CD4-positive, alpha-beta T cell treated with Interleukin-4 for 1 hour (primary cell): ENCODE results near the gene XIRP1.

ENCODE experiments used
- DNase-seq, 2 donors: peaks; one replicate each; pipeline ENCODE4 v3.0.0-alpha.2; 2020 to 2022

XIRP1 gene

DNA sequence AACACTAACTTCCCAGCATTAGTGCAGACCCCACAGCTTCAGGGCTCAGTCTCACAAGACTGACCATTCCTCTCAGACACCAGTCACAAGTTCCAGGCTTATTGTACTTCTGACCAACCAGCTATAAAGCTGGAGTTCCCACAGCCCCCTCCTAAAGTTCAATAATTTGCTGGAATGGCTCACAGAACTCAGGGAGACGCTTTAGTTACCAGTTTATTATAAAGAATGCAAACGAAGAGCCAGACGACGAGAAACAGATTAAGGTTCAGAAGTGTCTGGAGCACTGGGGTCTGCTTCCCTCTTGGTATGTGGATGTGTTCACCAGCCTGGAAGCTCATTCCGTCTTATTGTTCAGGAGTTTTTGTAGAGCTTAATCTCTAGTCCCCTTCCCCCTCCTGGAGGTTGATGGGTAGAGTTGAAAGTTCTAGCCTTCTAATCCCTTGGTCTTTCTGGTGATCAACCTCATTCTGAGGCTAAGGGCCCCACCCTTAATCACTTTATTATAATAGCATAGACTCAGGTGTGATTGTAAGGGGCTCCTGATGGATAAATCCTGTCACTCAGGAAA, 34.2 kb downstream of the XIRP1 start:
- DNase-seq, result no peak

DNA sequence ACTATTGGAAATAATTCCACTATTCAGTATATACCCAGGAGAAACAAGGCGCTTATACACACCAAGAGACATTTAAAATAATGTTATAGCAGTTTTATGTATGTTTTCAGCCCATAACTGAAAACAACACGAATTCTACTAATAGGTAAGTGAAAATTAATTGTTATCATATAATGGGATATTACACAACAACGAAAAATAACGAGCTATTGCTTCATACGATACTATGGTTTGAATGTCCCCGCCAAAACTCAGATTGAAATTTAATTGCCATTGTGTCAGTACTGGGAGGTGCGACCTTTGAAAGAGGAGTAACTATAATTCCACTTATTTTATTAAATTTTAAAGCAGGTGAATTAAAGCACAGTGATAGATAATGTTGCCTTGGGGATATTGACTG, 35.0 kb downstream of the XIRP1 start:
- no peak for DNase-seq

DNA sequence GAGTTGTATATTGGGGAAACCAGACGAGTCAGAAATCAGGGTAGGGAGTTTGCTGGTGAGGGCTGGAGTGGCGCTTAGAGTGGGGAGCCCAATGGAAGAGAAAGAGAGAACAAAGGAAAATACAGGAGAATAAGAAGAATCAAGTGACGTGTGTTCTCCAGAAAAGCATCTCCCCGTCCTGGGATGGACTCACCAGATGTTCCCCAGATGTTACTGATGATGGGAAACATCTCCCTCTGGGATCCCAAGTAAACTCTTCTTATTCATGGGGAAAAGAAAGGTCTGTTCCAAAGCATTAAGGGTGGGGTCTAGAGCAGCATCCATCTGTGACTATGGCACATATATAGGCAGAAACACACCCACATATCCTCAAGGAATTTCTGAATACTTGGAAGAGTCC, 36.0 kb downstream of the XIRP1 start:
- no peak for DNase-seq

DNA sequence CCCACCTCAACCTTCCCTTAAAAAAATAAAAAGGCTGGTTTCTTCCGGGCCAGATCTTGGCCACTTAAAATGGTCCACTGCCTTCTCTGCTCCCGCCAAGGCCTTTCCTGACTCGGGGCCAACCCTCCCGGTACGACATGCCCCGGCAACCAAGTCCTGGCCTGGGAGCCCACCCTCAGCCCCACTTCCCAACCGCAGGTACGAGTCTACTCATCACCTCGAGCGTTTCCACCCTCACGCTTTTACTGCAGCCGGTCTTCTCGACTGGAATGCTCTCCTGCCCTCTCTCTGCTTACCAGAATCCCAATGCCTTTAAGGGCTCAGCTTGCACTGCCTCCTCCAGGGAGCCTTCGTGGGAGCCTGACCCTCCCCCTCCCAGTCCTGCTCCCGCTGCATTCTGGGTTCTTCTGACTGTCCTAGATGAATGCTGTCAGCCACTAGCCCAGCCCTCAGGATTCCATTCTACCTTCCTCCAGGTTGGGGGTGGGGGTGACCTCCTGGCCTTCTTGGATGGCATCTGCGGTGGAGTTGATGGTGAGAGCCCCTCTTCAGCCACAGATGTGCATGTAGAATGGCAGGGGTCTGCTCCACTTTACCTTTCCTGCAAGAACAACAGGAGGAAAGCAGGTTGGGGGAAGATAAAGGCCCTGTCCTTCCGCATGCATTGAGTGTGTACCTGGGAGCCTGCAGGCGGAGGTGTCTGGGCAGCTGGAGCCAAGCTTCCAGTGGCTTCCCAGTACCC, 37.9 kb downstream of the XIRP1 start:
- DNase-seq, result no peak

DNA sequence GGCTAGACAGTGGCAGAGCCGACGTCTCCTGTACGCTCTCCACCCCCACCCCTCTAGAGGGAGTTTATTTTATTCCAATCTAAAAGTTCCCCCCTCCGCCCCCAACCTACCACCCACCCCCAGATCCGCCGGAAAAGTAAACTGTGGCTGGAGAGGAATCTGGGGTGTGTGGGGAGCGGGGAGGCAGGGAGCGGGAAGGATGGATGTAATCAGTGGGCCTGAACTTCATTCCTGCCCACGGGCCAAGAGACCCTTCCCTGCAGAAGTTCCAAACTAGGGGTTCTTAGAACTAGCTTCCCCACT, 38.5 kb downstream of the XIRP1 start:
- no peak for DNase-seq

DNA sequence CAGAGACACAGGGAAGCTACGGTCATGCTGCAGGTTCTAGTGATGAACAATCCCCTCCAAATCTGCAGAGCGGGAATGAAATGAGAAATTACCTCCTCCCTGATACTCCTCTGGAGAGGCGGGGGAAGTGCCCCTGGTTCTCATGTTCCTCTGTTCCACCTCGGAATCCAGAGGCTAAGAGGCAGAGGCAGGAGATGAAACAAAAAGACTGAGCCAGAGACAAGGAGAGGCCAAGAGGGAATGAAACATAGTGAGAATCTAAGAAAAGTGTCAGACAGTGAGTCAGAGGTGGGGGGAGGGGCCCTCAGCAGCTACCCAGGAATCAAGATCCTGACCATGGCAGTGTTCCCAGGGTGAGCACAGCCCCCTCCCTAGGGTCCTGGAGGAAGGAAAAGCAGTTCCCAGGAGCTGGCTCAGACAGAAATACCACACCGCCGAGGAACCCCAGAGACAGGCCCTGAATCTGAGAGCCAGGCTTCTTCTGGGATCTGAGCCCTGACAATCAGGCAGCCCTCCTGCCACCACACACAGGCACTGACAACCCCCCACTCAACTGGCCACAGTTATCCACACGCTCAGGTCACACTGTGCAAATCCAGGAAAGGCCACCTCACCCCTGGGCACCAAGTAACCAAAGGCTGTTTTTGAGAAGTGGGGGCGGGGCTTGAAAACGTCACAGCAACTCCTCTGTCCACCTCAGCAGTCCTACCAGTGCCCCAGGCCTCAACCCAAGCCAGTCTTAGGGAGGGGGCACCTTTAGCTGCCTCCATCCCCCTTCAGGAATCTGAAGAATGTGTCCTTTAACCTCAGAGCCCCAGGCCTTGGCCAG, 41.4 kb downstream of the XIRP1 start:
- DNase-seq, result peak; percentile 63 to 66

DNA sequence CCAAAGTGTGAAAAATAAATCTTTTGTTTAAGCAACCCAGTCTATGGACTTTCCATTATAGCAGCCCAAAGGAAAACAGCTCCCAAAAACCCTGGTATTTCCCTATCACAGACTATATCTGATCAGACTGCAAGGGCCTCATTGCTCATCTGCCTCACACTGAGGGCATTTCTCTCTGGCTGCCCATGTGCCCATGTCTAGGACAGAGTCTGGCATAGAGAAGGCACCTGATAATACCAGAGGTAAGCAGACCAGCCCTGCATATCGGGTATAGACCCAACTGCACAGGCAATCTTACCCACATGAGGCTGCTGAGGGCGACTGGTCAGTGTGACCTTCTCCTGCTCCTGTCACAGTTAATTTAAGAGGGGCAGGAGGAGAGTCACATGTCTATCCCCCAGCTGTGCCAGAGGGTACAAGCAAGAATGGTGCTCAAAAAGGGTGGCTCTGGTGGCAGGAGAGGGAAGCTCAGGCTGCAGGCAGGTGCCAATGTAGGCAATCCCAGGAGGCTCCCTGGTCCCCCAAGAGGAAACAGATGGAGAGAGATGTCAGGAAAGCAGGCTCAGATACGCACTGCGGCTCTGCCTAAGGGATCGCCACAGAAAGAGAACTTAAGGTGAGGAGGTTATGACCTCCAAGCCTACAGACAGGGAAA, 42.1 kb downstream of the XIRP1 start:
- no peak for DNase-seq

DNA sequence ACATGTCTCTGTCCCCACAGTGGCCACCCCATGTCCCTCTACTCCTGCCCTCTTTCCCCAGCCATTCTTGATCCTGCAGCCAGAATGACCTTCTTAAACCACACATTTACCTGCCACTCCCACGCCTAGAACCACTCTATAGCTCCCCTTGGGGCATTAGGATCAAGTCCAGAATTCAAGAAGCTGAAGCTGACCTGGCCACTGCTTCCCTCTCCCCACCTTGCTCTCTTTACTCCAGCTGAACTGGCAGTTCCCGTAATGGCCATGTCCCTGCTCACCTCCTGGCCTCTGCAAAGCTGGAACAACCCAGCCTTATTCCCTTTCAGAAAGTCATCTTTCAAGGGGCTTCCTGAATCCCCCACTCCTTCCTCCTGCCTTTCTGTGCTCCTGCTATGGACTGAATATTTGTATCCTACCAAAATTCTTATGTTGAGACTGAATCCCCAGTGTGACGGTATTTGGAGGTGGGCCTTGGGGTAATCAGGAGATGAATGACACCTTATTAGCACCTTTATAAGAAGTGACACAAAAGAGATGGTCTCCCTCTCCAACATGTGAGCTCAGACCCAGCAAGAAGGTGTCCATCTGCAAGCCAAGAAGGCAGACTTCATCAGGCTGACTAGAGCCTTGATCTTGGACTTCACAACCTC, 42.8 kb downstream of the XIRP1 start:
- DNase-seq, result no peak

DNA sequence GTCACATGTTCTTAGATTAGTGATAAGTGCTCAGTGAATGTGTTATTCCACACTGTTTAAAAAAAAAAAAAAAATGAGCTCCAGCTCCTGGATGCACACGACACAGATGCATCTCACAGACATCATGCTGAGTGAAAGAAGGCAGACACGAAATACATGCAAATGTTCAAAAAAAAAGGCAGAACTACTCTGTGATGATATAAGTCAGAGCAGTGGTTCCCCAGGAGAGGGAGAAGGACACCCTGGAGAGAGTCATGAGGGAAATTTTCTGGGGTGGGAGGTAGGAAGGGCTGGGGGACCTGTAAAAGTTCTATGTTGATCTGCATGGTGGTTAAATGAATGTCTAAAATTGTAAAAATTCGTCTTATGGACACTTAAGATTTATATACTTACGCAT, 43.3 kb downstream of the XIRP1 start:
- no peak for DNase-seq

DNA sequence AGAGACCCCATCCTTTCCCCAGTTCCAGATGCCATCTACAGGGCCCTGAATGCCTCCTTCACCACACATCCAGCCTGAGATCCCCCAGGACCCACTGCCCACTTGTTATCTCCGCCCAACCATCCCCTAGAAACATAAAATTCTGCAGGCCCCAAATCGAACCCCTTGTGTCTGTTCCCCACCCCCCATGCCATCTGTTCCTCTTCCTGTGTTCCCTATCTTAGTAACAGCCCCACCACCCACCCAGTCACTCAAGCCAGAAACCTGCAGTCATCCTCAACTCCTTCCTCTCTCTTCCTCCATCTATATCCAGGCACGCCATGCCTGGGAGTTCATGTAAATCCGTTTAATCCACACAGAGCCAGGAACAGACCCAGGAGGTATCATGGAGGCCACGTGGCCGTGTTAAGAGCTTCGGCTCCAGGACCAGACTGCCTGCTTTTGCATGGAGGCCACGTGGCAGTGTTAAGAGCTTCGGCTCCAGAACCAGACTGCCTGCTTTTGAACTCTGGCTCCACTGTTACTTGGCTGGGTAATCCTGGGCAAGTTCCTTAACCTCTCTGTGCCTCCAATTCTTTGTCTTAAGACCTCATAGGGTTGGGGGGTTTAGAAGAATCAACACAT, 43.8 kb downstream of the XIRP1 start:
- no peak for DNase-seq

DNA sequence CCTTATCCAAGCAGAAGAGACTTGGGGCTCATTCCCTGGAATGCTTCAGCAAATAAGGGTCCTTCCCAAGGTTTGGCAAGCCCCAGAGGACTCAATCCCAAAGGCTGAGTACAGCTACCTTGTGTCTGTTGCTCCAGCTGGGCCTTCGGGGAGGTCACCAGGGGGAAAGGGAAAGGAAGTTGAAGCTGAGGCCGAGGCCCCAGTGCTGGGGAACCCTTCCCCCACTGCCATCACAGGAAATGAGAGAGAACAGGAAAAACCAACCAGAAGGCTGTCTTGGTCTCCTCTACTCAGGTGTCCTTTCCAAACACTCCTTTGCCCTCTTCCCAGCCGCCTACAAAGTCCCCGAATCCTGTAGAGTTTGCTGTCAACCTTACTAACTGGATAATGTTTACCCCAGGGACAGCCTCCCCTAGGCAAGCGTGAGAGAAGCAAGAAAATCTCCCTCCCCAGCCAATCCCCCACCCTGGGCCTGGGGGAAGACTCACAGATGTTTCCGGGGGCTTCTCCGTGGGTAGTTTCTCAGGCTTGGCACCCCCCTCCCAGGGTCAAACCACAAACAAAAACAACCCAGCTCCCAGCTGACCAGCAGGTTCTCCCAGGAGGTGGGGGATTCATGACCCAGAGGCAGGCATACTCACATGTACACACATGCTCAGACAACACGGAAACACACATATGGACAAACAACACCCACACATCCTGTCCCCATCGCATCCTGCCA, 44.5 kb downstream of the XIRP1 start:
- DNase-seq, result peak in 1 of 2 donors; percentile 63

DNA sequence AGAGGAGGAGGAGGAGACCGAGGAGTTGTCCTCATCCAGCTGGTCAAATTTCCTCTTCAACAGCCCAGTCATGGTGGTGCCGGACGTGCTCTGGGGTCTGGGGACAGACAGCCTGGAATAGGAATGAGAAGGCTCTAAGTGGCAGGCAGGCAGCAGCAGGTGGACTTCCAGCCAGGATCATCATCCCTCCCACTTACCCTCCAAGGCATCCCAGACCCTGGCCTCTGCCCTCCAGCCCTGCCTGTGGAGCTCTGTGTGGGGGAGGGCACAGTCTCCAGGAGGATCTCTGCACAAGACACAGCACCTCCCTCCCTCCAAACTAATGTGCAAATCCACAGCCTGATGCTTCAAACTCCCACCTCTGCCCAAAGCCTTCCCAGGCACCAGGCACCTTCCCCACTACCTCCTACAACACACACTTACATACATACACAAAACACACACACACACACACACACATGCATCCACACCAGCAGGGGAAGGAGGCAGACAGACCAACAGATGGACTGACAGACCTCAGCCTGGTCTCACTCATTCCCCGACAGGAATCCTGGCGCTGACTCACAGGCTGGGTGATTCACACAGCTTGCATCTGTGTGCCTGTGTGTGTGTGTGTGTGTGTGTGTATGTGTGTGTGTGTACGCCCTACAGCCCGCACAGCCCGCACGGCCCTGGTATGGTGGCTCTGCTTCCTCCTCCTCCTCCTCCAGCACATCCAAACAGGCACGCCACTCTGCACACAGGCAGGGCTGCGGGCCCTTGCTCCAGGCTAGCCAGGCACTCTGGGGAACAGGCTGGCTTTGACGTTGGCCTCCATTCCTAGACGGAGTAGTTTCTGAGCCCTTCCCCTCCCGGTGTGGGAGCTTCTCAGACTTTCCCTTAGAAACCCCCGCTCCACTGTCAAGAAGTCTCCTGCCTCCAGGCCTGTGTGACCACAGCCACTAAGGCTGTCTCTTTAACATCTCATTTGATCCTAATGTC, 45.5 kb downstream of the XIRP1 start:
- DNase-seq, result peak; percentile 67 to 81

DNA sequence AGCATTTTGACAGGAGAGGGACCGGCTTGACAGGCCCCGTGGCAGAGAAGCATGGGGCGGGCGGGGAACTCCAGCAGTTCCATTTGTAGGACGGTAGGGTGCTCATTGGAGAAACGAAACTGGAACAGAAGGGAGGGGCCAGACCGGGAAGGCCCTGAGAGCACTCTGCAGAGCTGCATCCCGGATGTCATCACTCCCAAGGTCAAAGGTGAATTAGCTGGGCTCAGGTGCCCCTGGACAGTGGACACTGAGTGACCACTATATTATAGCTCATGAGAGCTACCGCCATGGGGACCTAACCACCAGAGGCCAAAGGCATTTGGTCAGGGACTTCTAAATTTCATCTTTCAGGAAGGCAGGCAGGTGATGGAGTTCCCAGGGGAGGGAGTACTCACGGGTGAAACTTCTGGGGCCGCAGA, 46.3 kb downstream of the XIRP1 start:
- peak in 1 of 2 donors; percentile 60 for DNase-seq

DNA sequence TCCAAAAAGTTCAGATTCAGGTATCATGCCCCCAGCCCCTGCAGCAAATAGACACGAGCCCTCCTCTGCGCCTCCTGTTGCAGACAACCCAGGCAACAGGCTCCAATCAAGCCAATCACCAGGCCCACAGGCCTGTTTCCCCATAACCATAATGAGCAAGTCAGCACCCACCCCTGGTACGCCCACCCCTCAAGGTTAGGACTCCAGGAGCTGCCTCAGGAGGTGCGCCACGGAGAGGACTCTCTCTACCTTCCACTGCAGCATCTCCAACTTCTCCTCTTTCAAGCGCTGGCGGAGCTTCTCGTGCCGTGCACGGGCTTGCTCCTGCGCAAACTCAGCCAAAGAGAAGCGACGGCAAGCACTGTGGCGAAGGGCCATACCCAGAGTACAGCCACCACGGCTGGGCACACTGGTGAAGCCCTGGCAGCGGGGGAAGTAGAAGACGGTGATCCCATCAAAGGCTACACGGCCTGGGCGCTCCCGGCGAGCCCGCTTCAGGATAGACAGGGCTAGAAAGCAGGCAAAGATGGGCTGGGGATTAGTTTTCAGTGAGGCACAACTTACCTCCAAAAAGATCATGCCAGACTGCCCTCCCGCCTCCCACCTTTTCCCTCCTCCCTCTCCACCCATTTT, 47.5 kb downstream of the XIRP1 start:
- peak in 1 of 2 donors; percentile 11 for DNase-seq

DNA sequence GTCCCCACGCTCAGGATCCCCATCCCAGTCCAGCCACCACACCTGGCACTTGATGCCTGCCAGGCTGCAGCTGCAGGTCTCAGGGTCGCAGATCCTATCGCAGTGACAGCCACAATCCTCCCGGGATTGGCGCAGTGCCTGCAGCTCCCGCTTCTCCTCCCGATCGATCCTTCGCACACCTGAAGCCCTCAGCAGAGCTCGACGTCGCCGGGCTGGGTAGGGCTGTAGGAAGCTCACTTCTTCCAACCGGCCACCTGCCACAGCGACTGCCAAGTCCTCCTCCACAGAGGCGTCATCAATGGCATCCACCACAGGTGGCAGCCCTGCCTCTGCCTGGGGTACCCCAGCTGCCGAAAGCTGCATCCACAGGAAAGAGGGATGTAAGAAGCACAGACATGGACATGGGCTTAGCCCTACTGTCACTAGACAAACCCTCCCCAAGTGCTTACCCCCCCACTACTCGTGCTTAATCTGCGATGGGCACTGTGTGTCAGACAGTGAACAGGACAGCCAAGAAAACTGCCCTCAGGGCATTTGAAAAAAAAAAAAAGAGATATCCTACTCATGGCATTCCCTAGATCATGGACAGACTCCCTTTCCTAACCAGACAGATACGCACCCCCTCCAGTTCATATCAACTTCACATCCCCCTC, 48.2 kb downstream of the XIRP1 start:
- peak in 1 of 2 donors; percentile 12 for DNase-seq

DNA sequence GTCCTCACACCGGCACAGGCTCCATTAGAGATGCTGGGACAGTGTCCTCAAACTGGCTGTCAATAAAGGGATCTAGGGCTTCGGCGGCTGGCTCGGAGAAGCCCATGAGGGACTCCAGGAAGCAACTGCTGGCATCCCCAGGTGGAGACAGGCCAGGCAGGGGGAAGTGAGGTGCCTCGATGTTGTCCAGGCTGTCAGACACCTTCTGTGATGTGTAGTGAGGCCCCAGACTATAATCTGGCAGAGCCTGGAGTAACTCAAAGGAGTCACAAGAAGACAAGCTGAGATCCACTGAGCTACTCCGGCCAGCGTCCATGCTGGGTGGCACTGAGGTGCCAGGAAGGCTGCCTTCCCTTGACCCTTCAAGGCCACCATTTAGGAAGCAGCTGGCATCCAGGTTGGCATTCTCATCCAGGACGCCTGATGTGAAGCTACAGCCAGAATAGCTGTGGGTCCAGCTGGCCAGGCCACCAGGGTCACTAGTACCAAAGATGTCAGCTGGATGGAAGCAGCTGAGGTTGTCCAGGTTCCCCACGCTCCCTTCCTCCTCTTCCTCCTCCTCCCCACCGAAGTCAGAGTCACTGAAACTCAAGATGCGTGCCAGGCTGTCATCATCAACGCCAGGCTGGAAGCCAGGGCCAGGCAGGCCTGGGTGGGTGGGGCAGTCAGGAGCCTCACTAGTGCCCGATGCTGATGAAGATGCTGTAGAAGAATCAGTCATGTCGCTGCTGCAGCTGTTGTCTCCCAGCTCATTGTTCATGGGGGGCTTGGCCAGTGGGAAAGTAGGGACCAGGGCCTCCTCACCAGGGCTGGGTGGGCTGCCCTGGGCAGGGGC, 49.1 kb downstream of the XIRP1 start:
- peak in 1 of 2 donors; percentile 11 for DNase-seq

DNA sequence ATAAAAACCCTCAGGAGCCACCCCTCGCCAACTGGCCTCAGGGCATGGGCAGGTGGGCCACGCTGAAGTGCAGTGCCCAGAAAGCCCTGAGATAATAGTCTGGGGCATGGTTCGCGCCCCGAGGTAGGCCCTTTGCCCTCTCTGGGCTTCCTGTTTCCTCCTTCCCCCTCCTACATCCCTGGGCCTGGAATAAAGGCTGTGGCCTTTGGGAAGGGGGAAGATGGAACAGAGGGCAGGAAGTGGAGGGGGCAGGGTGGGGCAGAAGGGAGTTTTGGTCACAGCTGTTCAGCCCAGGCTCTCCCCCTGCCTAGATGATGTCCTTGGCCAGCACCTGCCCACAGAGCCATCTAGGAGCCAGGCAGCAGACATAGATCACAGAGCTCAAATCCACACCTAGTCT, 50.3 kb downstream of the XIRP1 start:
- peak in 1 of 2 donors; percentile 13 for DNase-seq

DNA sequence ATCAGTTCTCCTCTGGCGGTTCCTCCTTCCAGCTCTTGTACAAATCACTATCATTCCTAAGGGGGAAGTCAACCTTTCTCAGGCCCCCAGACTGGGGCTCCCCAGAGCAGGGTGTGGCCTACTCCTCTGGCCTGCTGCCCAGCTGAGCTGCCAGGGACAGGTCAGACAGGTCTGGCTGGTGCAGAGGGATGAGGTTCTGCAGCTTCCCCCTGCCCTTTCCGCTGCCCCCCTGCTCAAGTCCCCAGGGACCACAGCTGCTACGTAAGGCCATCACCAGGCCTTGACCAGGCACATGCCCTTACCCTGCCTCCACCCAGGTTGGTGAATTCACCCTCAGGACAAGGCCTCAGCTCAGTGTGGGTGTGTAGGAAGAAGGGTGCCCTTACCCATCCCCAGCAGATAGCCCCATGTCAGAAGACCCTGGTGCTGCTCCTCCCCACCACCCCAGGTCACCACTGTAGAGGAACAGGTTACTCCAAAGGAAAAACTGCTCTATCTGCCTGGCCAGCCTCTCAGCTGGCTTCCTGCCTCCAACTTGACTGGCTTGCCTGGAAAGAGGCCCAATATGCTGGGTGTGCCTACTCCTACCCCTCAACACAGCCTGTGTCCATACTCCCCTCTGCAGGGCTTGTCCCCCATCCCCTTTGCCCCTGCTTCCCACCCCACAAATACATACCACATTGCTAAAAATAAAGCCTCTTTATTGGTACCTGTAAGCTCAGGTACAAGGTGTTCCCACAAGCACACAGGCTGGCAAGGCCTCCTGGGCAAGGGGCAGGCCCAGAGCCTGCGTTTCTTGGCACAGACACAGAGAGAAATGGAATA, 51.0 kb downstream of the XIRP1 start:
- peak in 1 of 2 donors; percentile 51 for DNase-seq
